ENCODE measurements around the gene BEAN1.

- no peak for TF ChIP-seq CTCF (conservative IDR thresholded peaks at IDR 0.05; ENCODE audit: low read depth, low read length)
- no peak for TF ChIP-seq EZH2 (IDR thresholded peaks at IDR 0.05; ENCODE audit: low read length, unreplicated experiment)
Measured at GRCh38 chr16:66391726-66392670, 35.1 kb upstream of the BEAN1 start.

All from PC-3 (cell line).